Nucleus accumbens (tissue), 56 donors: ENCODE measurements around the gene OTOG.

Source experiments
- DNase-seq, 56 donors: peaks; one replicate each; lab custom pipeline; 2025; lab: John Stamatoyannopoulos, UW

Gene OTOG

DNA sequence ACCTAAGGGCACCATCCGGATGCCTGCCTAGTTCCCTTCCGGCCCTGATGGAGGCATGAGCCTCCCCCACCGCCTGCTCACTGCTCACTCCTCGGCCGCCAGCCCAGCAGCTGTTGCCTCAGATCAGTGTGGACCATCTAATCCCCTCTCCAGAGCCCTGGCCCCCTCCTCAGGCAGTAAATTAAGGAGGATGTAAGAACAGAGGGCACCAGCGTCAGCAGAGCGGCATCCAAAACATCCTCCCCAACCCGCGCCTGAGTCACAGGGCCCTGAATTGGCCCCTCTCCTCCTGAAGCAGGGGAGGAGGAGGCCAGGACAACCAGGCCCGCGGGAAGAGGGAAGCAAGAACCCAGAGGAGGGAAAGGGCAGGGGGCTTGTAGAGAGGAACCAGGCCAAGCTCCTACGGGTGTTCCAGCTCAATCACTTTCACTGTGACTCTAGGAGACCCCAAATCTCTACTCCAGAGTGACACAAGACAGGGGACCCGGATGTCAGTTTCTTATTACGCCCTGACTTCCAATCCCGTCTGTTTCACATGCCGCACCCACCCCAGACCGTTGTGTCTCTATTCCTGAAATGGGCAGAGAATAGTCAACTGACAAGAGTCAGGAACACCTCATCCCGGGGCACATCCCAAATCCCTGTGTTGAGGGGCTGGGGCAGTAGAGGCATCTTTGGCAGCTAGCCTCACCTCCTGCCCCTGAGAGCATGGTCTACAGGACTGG is 141.0 kb downstream of the OTOG start:
- no peak for DNase-seq

DNA sequence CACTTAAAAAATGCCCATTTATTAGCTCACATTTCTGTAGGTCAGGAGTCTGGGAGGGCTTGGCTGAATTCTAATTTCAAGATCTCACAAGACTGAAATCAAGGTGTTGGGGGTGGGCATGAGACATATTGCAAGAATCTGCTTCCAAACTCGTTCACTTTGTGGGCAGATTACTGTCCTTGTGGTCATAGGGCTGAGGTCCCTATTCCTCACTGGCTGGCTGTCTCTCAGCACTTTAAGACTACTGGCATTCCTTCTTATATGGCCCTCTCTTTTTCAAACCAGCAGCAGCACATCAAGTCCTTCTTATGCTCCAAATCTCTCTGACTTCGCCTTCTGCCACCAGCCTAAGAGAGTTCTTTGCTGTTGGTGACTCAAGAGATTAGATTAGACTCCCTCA is 144.5 kb downstream of the OTOG start:
- DNase-seq: no peak

DNA sequence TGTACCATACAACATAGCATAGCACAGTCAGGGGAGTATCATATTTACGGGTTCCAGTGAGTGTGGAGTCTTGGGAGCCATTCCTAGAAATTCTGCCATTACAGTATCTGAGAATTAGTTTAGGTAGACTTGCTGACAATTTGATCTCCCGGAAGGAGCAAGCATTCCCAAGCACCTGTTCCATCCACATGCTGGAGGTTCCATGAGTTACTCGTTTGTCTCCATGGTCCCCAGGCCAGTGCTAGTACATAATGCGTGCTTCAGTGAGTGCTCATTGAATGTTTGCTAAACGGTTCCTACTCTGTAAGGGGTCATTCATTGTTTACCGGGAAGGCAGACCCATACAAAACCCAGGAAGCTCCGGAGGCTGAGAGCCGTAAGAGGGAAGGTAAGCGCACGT is 144.9 kb downstream of the OTOG start:
- no peak for DNase-seq

DNA sequence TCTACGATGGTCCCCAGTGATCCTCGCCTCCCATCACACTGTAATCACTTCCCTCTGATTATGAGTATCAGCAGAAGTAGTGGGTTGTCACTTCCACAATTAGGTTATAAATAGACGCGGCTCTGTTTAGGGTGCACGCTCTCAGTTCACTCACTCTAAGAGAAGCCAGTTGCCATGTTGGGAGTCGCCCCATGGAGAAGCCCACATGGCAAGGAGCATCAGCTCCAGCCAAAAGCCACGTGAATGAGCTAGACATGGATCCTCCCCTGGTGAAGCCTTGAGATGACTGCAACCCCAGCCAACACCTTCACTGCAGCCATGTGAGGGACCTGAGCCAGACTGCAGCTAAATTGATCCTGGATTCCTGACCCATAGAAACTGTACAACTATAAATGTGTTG is 145.9 kb downstream of the OTOG start:
- DNase-seq: no peak

DNA sequence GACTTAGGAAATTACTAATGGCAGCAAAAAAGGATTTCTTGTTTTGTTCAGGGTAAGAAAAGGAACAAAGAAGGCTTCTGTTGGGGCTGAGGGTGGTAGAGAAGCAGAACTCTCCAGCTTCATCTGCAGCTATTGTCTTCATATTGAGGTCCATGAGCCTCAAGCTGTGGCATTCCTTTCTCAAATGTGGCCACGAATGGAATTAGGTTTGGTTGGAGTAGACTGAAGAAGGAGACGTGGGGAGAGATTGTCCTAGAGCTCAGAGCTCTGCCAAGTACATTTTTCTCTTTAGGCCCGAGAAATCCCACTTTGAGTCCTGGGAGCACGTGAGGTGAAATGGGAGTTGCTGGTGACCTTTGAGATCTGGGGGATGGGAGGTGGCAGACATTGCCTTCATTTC is 146.5 kb downstream of the OTOG start:
- no peak for DNase-seq

DNA sequence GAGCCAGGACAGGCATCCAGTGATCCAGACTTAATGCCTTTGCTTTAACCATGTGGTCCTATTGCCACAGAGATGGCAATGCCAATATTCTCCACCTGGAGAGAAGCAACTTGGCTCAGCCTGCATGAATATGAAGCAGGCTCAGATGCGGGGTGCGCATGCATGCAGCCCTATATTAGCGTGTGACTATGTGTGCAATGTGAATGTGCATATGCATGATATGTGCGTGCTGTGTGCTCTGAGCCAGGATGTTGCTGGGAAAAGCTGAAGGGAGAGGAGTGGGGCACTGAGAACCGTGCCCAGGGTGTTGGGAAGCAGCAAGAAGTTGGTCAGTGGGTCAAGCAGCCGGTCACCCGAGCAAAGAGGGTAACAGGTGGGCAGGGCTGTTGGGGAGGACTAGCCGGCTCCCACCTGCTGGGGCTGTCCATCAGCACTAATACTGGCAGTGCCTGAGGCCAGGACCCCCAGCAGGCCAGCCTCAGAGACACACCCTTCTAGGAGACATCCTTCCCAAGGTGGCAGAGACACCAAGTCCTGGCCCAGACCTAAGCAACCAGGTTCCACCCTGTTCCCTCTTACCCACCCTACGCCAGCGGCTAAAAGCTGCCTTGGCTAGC is 147.5 kb downstream of the OTOG start:
- no peak for DNase-seq

DNA sequence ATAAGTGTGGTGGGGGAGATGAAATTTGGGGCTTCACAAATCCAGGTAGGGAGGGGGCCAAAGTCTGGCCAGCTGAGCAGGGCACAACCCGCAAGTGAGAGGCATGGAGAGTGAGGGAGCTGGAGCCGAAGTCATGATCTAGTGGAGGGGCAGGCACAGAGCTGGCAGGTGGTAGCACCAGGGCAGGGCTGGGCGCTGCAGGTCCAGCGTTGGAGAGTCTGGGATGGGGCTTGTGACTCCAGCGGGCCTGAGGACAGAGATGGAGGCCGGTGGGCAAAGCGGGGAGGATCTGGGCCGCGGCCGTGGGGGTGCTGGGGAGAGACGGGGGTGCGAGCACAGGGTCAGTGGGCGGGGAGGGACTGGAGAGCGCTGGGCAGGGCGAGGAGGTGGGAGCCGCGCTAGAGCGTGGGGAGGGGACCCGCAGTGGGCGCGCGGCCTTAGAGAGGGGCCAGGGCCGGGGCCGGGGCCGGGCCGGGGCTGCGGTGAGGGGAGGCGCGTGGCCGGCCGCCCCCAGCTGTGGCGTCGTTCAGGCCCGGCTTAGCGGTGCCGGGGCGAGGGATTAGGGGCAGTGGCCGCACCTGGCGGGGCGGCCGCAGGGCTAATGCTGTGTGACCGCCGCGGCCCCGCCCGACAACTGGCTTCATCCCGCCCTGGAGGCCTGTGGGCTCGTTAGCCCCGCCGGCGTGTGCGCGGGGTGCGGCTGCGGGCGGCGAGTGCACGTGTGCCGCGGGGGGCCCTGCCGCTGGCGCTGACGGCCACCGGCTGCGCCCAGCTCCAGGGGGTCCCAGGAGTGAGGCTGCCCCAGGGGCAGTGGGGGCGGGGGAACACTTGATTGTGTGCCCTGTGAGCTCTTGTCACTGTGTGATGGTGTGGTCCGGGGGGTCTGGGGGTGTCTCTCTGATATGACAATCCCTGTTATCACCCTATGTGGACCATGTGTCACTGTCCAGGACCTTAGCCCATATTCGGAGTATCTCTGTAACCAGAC is 148.7 kb downstream of the OTOG start:
- DNase-seq: no peak

DNA sequence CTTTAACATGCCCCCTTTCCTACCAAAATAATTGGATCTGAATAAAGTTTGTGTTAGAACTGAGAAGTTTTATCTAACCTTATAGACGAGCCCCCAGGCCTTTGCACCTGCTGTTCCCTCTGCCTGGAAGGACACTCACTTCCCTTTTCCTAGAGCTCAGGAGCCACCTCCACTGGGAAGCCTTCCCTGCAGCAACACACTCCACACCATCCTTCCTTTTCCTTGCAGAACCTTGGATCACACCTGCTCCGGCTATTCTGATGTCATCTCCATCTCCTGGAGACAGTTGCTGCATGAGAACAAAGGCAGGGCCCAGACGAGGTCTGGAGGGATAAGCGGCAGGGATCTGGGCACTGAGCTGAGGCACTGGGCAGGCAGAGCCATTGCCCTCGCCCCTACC is 149.7 kb downstream of the OTOG start:
- DNase-seq: no peak
